ENCODE measurements around the gene C6orf52. TPM values are rescaled to one million over a fixed set of nuclear protein-coding genes. Genes with fewer than 3 reads are reported as not detected.
"Not testable (repeated sequence)": the region's sequence is repeated elsewhere in the genome, so short reads cannot be mapped to it uniquely, and the experiment has no call there.

Gene C6orf52
- total and polyA plus RNA-seq, 8 donors: 1.8 to 3.2 (median 2.8) TPM; not detected in 5

DNA sequence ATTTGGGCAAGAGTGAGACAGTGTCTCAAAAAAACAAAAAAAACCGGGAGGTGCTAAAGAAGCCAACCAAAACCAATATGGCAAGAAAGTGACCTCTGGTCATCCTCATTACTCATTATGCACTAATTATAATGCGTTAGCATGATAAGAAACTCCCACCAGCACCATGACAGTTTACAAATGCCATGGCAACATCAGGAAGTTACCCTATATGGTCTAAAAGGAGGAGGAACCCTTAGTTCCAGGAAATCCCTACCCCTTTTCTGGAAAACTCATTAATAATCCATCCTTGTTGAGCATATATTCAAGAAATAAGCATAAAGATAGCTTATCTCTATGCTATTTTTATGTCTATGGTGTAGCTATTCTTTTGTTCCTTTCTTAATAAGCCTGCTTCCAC, 31.7 kb downstream of the C6orf52 start:
- no peak for DNase-seq
- TF ChIP-seq POLR2AphosphoS5 (IDR thresholded peaks at IDR 0.05) (no peak), EP300 (IDR thresholded peaks at IDR 0.05) (no peak), CTCF (IDR thresholded peaks at IDR 0.05) (no peak), POLR2A (IDR thresholded peaks at IDR 0.05) (no peak)
- Histone ChIP-seq H3K27me3 (no peaks in the 10 kb centered on the region), H3K4me3 (no peak overlapping the region), H3K4me1 (peaks cover 0 to 3% (median 0%) of the 10 kb centered on the region in 4 donors), H3K36me3 (no peaks in the 10 kb centered on the region), H3K27ac (no peak overlapping the region), H3K9me3 (no peaks in the 10 kb centered on the region)
- intact Hi-C loops (cut with DNase I; ENCODE audit: low total_unique reads): no loop called here
- 83 to 92% (median 87%) methylated on average over 2 of the region's 2 CpGs for WGBS, 5 donors

DNA sequence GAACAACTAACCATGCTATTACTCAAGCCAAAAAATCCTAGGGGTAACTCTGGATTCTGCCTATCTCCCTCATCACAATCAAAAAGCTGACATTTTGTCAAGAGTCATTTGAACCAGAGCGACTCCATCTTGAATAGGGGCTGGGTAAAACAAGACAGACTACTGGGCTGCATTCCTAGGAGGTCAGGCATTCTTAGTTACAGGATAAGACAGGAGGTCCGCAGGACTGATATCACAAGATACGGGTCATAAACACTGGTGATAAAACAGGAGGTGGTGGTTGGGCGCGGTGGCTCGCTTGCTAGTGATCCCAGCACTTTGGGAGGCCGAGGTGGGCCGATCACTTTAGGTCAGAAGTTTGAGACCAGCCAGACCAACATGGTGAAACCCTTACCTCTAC, 32.2 kb downstream of the C6orf52 start:
- Histone ChIP-seq H3K36me3 (no peaks in the 10 kb centered on the region), H3K9me3 (no peaks in the 10 kb centered on the region), H3K27ac (no peak overlapping the region), H3K4me3 (no peak overlapping the region), H3K27me3 (no peaks in the 10 kb centered on the region), H3K4me1 (peaks cover 0 to 7% (median 0%) of the 10 kb centered on the region in 4 donors)
- WGBS, 5 donors: 81 to 94% (median 91%) methylated on average over 8 of the region's 8 CpGs
- no peak for DNase-seq
- intact Hi-C loops (cut with DNase I; ENCODE audit: low total_unique reads): no loop called here
- TF ChIP-seq POLR2A (IDR thresholded peaks at IDR 0.05) (no peak), POLR2AphosphoS5 (IDR thresholded peaks at IDR 0.05) (no peak), EP300 (IDR thresholded peaks at IDR 0.05) (no peak)

DNA sequence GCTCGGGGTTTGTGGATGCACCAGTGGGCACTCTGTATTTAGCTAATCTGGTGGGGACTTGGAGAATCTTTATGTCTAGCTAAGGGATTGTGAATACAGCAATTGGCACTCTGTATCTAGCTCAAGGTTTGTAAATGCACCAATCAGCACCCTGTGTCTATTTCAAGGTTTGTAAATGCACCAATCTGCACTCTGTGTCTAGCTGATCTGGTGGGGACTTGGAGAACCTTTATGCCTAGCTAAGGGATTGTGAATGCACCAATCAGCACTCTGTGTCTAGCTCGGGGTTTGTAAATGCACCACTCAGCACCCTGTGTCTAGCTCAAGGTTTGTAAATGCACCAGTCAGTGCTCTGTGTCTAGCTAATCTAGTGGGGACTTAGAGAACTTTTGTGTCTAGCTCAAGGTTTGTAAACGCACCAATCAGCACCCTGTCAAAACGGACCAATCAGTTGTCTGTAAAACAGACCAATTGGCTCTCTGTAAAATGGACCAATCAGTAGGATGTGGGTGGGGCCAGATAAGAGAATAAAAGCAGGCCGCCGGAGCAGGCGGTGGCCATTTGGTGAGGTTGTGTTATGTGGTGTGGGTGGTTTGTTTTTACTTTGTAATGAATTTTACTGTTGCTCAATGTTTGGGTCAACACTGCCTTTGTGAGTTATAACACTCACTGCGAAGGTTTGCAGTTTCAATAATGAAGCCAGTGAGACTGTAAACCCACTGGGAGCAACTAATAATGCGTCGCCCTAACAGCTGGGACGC, 33.8 kb downstream of the C6orf52 start:
- H3K4me1 ChIP-seq; H3K27ac ChIP-seq; H3K9me3 ChIP-seq; DNase-seq; H3K27me3 ChIP-seq; H3K36me3 ChIP-seq; intact Hi-C loops (cut with DNase I; ENCODE audit: low total_unique reads): not testable (repeated sequence)
- 90 to 93% (median 91%) methylated on average over 10 to 11 of the region's 11 CpGs for WGBS, 5 donors
- peak overlapping the region in 2 of 4 donors; percentile 37 to 38 for H3K4me3 ChIP-seq

DNA sequence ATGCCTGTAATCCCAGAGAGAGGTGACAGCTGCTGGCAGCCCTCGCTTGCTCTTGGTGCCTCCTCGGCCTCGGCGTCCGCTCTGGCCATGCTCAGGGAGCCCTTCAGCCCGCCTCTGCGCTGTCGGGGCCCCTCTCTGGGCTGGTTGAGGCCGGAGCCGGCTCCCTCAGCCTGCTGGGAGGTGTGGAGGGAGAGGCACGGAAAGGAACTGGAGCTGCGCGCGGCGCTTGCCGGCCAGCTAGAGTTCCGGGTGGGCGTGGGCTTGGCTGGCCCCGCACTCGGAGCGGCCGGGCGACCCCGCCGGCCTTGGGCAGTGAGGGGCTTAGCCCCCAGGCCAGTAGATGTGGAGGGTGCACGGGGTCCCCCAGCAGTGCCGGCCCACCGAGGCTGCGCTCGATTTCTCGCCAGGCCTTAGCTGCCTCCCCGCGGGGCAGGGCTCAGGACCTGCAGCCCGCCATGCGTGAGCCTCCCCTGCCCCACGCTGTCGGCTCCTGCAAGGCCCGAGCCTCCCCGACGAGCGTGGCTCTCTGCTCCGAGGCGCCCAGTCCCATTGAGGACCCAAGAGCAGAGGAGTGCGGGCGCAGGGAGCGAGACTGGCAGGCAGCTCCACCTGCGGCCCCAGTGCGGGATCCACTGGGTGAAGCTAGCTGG, 34.6 kb downstream of the C6orf52 start:
- intact Hi-C loops (cut with DNase I; ENCODE audit: low total_unique reads): no loop called here
- 64 to 85% (median 69%) methylated on average over 17 to 48 of the region's 48 CpGs for WGBS, 5 donors

More for the DNA sequence above, 34.6 kb downstream of the C6orf52 start:
- Histone ChIP-seq H3K9me3 (no peaks in the 10 kb centered on the region), H3K27me3 (no peaks in the 10 kb centered on the region), H3K4me3 (peak overlapping the region; percentile 15 to 45 (median 38)), H3K4me1 (peaks cover 0 to 7% (median 0%) of the 10 kb centered on the region in 4 donors), H3K27ac (peak overlapping the region in 2 of 5 donors; percentile 38 to 49), H3K36me3 (no peaks in the 10 kb centered on the region)
- TF ChIP-seq EP300 (IDR thresholded peaks at IDR 0.05) (no peak), POLR2A (IDR thresholded peaks at IDR 0.05) (no peak), POLR2AphosphoS5 (IDR thresholded peaks at IDR 0.05) (no peak), CTCF (IDR thresholded peaks at IDR 0.05) (no peak)
- DNase-seq: peak; percentile 26 to 35

All from stomach (tissue), 9 donors.